ENCODE measurements around the gene TBC1D20.

DNA sequence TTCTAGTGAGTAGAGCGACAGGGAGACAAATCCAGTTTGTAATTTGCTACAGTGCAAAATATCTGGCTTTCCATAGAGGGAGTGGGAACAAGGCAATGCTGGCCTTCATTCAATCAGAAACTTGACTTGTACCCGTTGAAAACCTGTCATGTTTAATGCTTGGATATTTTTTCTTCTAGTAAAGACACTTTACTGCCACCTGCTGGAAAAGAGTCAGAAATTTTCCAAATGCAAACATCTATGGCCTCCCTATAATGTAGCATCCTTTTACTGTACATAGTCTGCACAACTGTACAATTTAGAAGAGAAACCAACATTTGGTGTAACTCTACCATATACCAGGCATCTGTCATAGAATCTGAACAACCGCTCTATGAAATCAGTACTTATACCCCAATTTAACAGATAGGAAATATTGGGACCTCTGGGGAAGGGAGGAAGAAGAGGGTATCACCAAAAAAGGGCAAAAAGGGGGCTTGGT lies 16.7 kb upstream of the TBC1D20 start:
- TF ChIP-seq, protein P1, sequence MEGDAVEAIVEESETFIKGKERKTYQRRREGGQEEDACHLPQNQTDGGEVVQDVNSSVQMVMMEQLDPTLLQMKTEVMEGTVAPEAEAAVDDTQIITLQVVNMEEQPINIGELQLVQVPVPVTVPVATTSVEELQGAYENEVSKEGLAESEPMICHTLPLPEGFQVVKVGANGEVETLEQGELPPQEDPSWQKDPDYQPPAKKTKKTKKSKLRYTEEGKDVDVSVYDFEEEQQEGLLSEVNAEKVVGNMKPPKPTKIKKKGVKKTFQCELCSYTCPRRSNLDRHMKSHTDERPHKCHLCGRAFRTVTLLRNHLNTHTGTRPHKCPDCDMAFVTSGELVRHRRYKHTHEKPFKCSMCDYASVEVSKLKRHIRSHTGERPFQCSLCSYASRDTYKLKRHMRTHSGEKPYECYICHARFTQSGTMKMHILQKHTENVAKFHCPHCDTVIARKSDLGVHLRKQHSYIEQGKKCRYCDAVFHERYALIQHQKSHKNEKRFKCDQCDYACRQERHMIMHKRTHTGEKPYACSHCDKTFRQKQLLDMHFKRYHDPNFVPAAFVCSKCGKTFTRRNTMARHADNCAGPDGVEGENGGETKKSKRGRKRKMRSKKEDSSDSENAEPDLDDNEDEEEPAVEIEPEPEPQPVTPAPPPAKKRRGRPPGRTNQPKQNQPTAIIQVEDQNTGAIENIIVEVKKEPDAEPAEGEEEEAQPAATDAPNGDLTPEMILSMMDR (conservative IDR thresholded peaks at IDR 0.05), result peak; percentile 79
- TF ChIP-seq EZH2 (IDR thresholded peaks at IDR 0.05; ENCODE audit: low read depth), result no peak
